HCT116 (cell line): ENCODE data around the gene PREB. TPM values are rescaled to one million over a fixed set of nuclear protein-coding genes. Genes with fewer than 3 reads are reported as not detected.

Experiments used
- ATAC-seq: fragments of 200-7000 bp; cut with Tn5 transposase; 2 replicates; pipeline ENCODE4 v1.9.1; 2020; ENCODE audit warnings: mild to moderate bottlenecking, moderate library complexity
- BruUV-seq: library from RNA; stranded (reverse); fragments of 400-500 nt; replicated peaks from 2 replicates; lab custom pipeline; 2021; lab: Mats Ljungman, UMichigan
- CTCF ChIA-PET: fragments of 300-600 bp; sonication (Branson Sonifier 250); formaldehyde crosslinking; loops from one replicate; lab custom pipeline; 2021; ENCODE audit warnings: antibody characterized with exemption; lab: Charles Lee
- POLR2A ChIA-PET: fragments of 300-600, 350-600 bp; sonication (Branson Sonifier 250); formaldehyde crosslinking; loops from one replicate; lab custom pipeline; 2021; ENCODE audit warnings: antibody characterized with exemption; lab: Charles Lee
- RAD21 ChIA-PET, 2 experiments: fragments of 300-600 bp; sonication (Branson Sonifier 250); formaldehyde crosslinking; loops; one replicate each; lab custom pipeline; 2023; ENCODE audit warnings: low total read pairs in 2 of 2; ENCODE audit not compliant: uncharacterized antibody in 2 of 2, unreplicated experiment in 2 of 2, low non-redundant PET in 1 of 2; lab: Charles Lee
- DNase-seq: peaks from one replicate; pipeline ENCODE4 v3.0.0-alpha.2; 2010; ENCODE audit warnings: low read depth, low spot score
- H2AFZ ChIP-seq: fragments of 200-600 bp; shearing (Covaris generic), sonication (generic); 2 replicates; pipeline ENCODE4 v1.6.1; 2017; ENCODE audit warnings: low read depth, mixed run types, mixed read lengths, antibody characterized with exemption, low read length; ENCODE audit not compliant: poor library complexity, severe bottlenecking
- H3K27ac ChIP-seq: 2 replicates; pipeline ENCODE4 v1.5.1; 2012; ENCODE audit warnings: low read depth, low read length
- H3K27me3 ChIP-seq: fragments of 200-600 bp; sonication (generic); 2 replicates; pipeline ENCODE4 v1.6.1; 2016; ENCODE audit warnings: mixed run types, low read length, mixed read lengths; ENCODE audit not compliant: insufficient read depth
- H3K36me3 ChIP-seq, 2 experiments: fragments of 200-500 bp in 1 of 2; fragments of 200-600 bp in 1 of 2; sonication (Bioruptor generic) in 1 of 2; sonication (generic) in 1 of 2; 2 replicates each; pipeline versions ENCODE4 v1.5.1 to v1.6.1; 2014 to 2016; ENCODE audit warnings: low read length in 2 of 2, inconsistent platforms in 1 of 2, mixed read lengths in 1 of 2, mixed run types in 1 of 2; ENCODE audit not compliant: insufficient read depth in 2 of 2, control insufficient read depth in 1 of 2
- H3K4me1 ChIP-seq, 2 experiments: fragments of 200-600 bp in 1 of 2; sonication (generic) in 1 of 2; 2 replicates each; pipeline versions ENCODE4 v1.5.1 to v1.6.1; 2012 to 2017; ENCODE audit warnings: low read length in 2 of 2, inconsistent platforms in 1 of 2, mild to moderate bottlenecking in 1 of 2, mixed read lengths in 1 of 2, mixed run types in 1 of 2, moderate library complexity in 1 of 2; ENCODE audit not compliant: insufficient read depth in 2 of 2, control insufficient read depth in 1 of 2
- H3K4me2 ChIP-seq: fragments of 200-600 bp; sonication (generic); 2 replicates; pipeline ENCODE4 v1.6.1; 2017; ENCODE audit warnings: mixed run types, low read length, mixed read lengths
- H3K4me3 ChIP-seq, 2 experiments: fragments of 200-600 bp in 1 of 2; sonication (generic) in 1 of 2; replicated peaks in 1 of 2; 2 replicates each; pipeline ENCODE4 v1.5.1; 2011 to 2016; ENCODE audit warnings: low read length in 2 of 2, control low read depth in 1 of 2, low read depth in 1 of 2, mild to moderate bottlenecking in 1 of 2, mixed read lengths in 1 of 2, mixed run types in 1 of 2
- H3K79me2 ChIP-seq: fragments of 200-600 bp; sonication (generic); 2 replicates; pipeline ENCODE4 v1.6.1; 2017; ENCODE audit warnings: mild to moderate bottlenecking, mixed run types, low read length, moderate library complexity, mixed read lengths; ENCODE audit not compliant: insufficient read depth
- H3K9ac ChIP-seq: fragments of 200-600 bp; sonication (generic); 2 replicates; pipeline ENCODE4 v1.6.1; 2016; ENCODE audit warnings: low read length, mixed read lengths
- H3K9me2 ChIP-seq: fragments of 200-600 bp; sonication (generic), shearing (Covaris generic); 2 replicates; pipeline ENCODE4 v1.6.1; 2017; ENCODE audit warnings: mixed run types, mild to moderate bottlenecking, moderate library complexity; ENCODE audit not compliant: insufficient read depth
- H3K9me3 ChIP-seq, 2 experiments: fragments of 200-500 bp in 1 of 2; fragments of 200-600 bp in 1 of 2; sonication (Bioruptor generic) in 1 of 2; sonication (generic) in 1 of 2; 2 replicates each; pipeline ENCODE4 v1.6.1; 2014 to 2017; ENCODE audit warnings: low read length in 2 of 2, mixed read lengths in 2 of 2, inconsistent platforms in 1 of 2, low read depth in 1 of 2, mild to moderate bottlenecking in 1 of 2, mixed run types in 1 of 2, moderate library complexity in 1 of 2; ENCODE audit not compliant: control insufficient read depth in 1 of 2, insufficient read depth in 1 of 2
- H4K20me1 ChIP-seq: fragments of 200-600 bp; sonication (generic), shearing (Covaris generic); 2 replicates; pipeline ENCODE4 v1.6.1; 2017; ENCODE audit warnings: mixed run types, mild to moderate bottlenecking, moderate library complexity; ENCODE audit not compliant: insufficient read depth
- CBX3 ChIP-seq: IDR thresholded peaks from 2 replicates; pipeline ENCODE4 v1.6.1; 2012; ENCODE audit warnings: low read depth
- MAX ChIP-seq: IDR thresholded peaks from 2 replicates; pipeline ENCODE4 v1.6.1; 2012
- POLR2A ChIP-seq: IDR thresholded peaks from 2 replicates; pipeline ENCODE4 v1.7.0; 2011; ENCODE audit warnings: borderline replicate concordance; ENCODE audit not compliant: insufficient read depth, insufficient read length; ENCODE audit errors: extremely low read depth
- REST ChIP-seq: IDR thresholded peaks from 2 replicates; pipeline ENCODE4 v1.6.1; 2012; ENCODE audit warnings: low read depth
- SRF ChIP-seq: IDR thresholded peaks from 2 replicates; pipeline ENCODE4 v1.6.1; 2012; ENCODE audit warnings: low read depth
- TCF7L2 ChIP-seq: IDR thresholded peaks from 2 replicates; pipeline ENCODE4 v1.7.0; 2011; ENCODE audit warnings: borderline replicate concordance, inconsistent platforms; ENCODE audit not compliant: insufficient read depth, insufficient read length; ENCODE audit errors: extremely low read depth
- ZFX ChIP-seq: fragments of 450-650 bp; IDR thresholded peaks from 2 replicates; pipeline ENCODE4 v1.6.1; 2017
- intact Hi-C: fragments of 100-400 bp; cut with micrococcal nuclease; formaldehyde crosslinking; loops from 2 replicates; pipeline ENCODE4 v1.10.0; 2022
- total RNA-seq: library from RNA; stranded (reverse); gene quantifications from one replicate; pipeline ENCODE4 v1.2.1, GENCODE V29; 2021; ENCODE audit not compliant: unreplicated experiment

PREB gene
- total RNA-seq, 1 experiment from 2014 or later = 54.2 TPM

- CTCF ChIA-PET = no interaction called here
- ATAC-seq = no peak
- H3K79me2 ChIP-seq = peaks cover 12% of the 10 kb centered on the region
- BruUV-seq = no TSS peak
- TF ChIP-seq CBX3 (no peak), SRF (no peak), MAX (no peak), POLR2A (no peak), TCF7L2 (no peak), ZFX (no peak), REST (no peak)
- TF ChIP-seq, all 23 proteins: peak for 0
- DNase-seq = no peak
- Histone ChIP-seq H3K36me3 (peaks cover 0 to under 1% of the 10 kb centered on the region in 2 experiments; a peak in 1 of 4 replicates), H3K4me2 (no peak overlapping the region), H3K27me3 (no peaks in the 10 kb centered on the region), H3K9me3 (peaks cover 0 to 4% of the 10 kb centered on the region in 2 experiments; a peak in 1 of 4 replicates), H3K4me1 (peaks cover 4 to 13% of the 10 kb centered on the region in 2 experiments; a peak in 3 of 4 replicates), H4K20me1 (no peaks in the 10 kb centered on the region), H3K9ac (no peak overlapping the region), H3K9me2 (no peaks in the 10 kb centered on the region), H2AFZ (no peak overlapping the region), H3K4me3 (no peak overlapping the region), H3K27ac (no peak overlapping the region)
- ChIA-PET POLR2A (no interaction called here), RAD21 (no interaction called here)
- intact Hi-C loops = no loop called here
These were observed 3.7 kb upstream of the PREB start for GRCh38 chr2:27138111-27138510.
